OCI-LY3 (cell line): Measurements from ENCODE around the gene OR10A5.
"Not testable (repeated sequence)": the region's sequence is repeated elsewhere in the genome, so short reads cannot be mapped to it uniquely, and the experiment has no call there.

Experiments used
- H2AFZ ChIP-seq: fragments of 200-600, 300-600 bp; shearing (Covaris generic); 2 replicates; pipeline ENCODE4 v1.6.0; 2014; ENCODE audit warnings: antibody characterized with exemption, low read depth, low read length
- H3K27ac ChIP-seq: fragments of 200-600, 300-600 bp; sonication (generic); 2 replicates; pipeline ENCODE4 v1.5.1; 2014; ENCODE audit warnings: mild to moderate bottlenecking, low read length, moderate library complexity, mixed read lengths
- H3K27me3 ChIP-seq: fragments of 200-600, 300-600 bp; sonication (generic); 2 replicates; pipeline ENCODE4 v1.6.1; 2014; ENCODE audit warnings: low read depth, low read length, mixed read lengths
- H3K36me3 ChIP-seq: fragments of 200-600, 300-600 bp; sonication (generic); replicated peaks from 2 replicates; pipeline ENCODE3; 2014; ENCODE audit warnings: low read depth, low read length, mixed read lengths
- H3K4me1 ChIP-seq: fragments of 300-600, 200-600 bp; sonication (generic); 2 replicates; pipeline ENCODE4 v1.6.1; 2014; ENCODE audit warnings: low read length, mixed read lengths
- H3K4me2 ChIP-seq: fragments of 200-600, 300-600 bp; sonication (generic); 2 replicates; pipeline ENCODE4 v1.6.1; 2014; ENCODE audit warnings: low read length, mixed read lengths
- H3K4me3 ChIP-seq: fragments of 300-600, 200-600 bp; sonication (generic); 2 replicates; pipeline ENCODE4 v1.5.1; 2014; ENCODE audit warnings: antibody characterized with exemption, mild to moderate bottlenecking, low read length, moderate library complexity
- H3K79me2 ChIP-seq: fragments of 300-600, 200-600 bp; shearing (Covaris generic); 2 replicates; pipeline ENCODE4 v1.6.1; 2014; ENCODE audit warnings: mild to moderate bottlenecking, low read length, mixed read lengths
- H3K9ac ChIP-seq: fragments of 300-600, 200-600 bp; shearing (Covaris generic); 2 replicates; pipeline ENCODE4 v1.6.0; 2014; ENCODE audit warnings: mild to moderate bottlenecking, low read length, moderate library complexity
- H3K9me3 ChIP-seq: fragments of 200-600, 300-600 bp; shearing (Covaris generic); 2 replicates; pipeline ENCODE4 v1.6.1; 2014; ENCODE audit warnings: low read length, mixed read lengths; ENCODE audit not compliant: insufficient read depth
- H4K20me1 ChIP-seq: fragments of 200-600, 300-600 bp; sonication (generic); 2 replicates; pipeline ENCODE4 v1.6.1; 2016; ENCODE audit warnings: low read length, mixed read lengths; ENCODE audit not compliant: insufficient read depth
- CTCF ChIP-seq: fragments of 200-600, 300-600 bp; sonication (generic); IDR thresholded peaks from 2 replicates; pipeline ENCODE4 v1.5.1; 2014; ENCODE audit warnings: antibody characterized with exemption, low read length, low read depth
- EZH2phosphoT487 ChIP-seq: fragments of 200-600 bp; shearing (Covaris generic); IDR thresholded peaks from 2 replicates; pipeline ENCODE4 v1.6.1; 2018; ENCODE audit warnings: antibody characterized with exemption, mixed run types, low read depth

OR10A5 gene, protein sequence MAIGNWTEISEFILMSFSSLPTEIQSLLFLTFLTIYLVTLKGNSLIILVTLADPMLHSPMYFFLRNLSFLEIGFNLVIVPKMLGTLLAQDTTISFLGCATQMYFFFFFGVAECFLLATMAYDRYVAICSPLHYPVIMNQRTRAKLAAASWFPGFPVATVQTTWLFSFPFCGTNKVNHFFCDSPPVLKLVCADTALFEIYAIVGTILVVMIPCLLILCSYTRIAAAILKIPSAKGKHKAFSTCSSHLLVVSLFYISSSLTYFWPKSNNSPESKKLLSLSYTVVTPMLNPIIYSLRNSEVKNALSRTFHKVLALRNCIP

GRCh38 chr11:6845383-6845782 lies at the start of gene OR10A5:
Gene OR10A5 (plus strand): TSS chr11:6845683. CDS start chr11:6845683, 0 bp downstream.
- Histone ChIP-seq H3K9me3 (no peaks in the 10 kb centered on the region), H3K4me3 (no peak within 1 kb of the TSS), H3K36me3 (no peaks in the 10 kb centered on the region), H3K27ac (no peak within 1 kb of the TSS), H4K20me1 (no peaks in the 10 kb centered on the region), H3K79me2 (no peaks in the 10 kb centered on the region), H2AFZ (no peak within 1 kb of the TSS), H3K4me1 (peaks cover 13% of the 10 kb centered on the region), H3K27me3 (no peaks in the 10 kb centered on the region), H3K4me2 (no peak within 1 kb of the TSS), H3K9ac (no peak within 1 kb of the TSS)
- TF ChIP-seq CTCF (no peak), EZH2phosphoT487 (no peak)

GRCh38 chr11:6799402-6799801 lies 46.1 kb upstream of the OR10A5 start, which contains the start of gene OR6A2:
Gene OR6A2 (minus strand): TSS chr11:6799689. CDS start chr11:6795708, 3,981 bp downstream.
- Histone ChIP-seq H3K9ac (no peak within 1 kb of the TSS), H3K4me2 (no peak within 1 kb of the TSS), H3K79me2 (no peaks in the 10 kb centered on the region), H4K20me1 (no peaks in the 10 kb centered on the region), H3K9me3 (no peaks in the 10 kb centered on the region), H3K27ac (no peak within 1 kb of the TSS), H3K27me3 (no peaks in the 10 kb centered on the region), H2AFZ (no peak within 1 kb of the TSS), H3K36me3 (no peaks in the 10 kb centered on the region), H3K4me3 (no peak within 1 kb of the TSS), H3K4me1 (no peaks in the 10 kb centered on the region)
- TF ChIP-seq EZH2phosphoT487 (no peak), CTCF (no peak)

GRCh38 chr11:6801075-6801474 lies 44.4 kb upstream of the OR10A5 start:
- not testable (repeated sequence) for H2AFZ ChIP-seq, H4K20me1 ChIP-seq, H3K9me3 ChIP-seq, H3K79me2 ChIP-seq, H3K4me3 ChIP-seq, H3K4me2 ChIP-seq, H3K27ac ChIP-seq, H3K27me3 ChIP-seq, H3K9ac ChIP-seq, H3K4me1 ChIP-seq, H3K36me3 ChIP-seq

DNA sequence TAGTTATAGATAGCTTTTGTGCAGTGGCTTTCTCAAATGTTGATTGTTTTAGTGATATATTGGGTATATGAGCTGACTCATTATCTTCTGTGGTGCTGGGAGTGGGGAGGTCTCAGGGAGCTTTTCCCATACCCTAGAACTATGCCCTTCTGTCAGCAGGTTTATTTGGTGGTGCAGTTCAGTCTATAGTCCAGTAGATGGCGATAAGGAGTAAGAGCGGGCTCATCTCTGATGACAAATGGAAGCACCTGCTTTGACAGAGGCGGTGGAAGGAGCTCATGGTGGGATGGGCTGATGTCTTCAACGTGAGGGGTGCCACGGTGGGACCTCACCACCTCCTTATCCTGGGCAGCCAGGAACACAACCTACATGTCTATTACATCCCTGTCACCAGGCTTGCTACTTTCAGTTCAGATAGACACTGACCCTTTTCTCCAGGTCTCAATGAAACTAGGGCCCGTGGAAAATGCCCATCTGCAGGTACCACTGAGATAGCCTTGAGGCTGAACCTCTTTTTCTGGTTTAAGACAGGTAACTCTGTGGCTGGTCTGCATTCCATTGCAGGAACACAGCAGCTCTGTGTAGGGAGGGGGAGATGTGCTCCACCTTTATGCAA lies 33.0 kb upstream of the OR10A5 start:
- peak; percentile 83 for TF ChIP-seq CTCF
- no peak for TF ChIP-seq EZH2phosphoT487

More for the DNA sequence above, 33.0 kb upstream of the OR10A5 start:
- Histone ChIP-seq H3K27me3 (no peaks in the 10 kb centered on the region), H3K9ac (no peak overlapping the region), H3K4me2 (peak overlapping the region; percentile 31), H3K9me3 (no peaks in the 10 kb centered on the region), H3K79me2 (no peaks in the 10 kb centered on the region), H4K20me1 (no peaks in the 10 kb centered on the region), H3K36me3 (no peaks in the 10 kb centered on the region), H2AFZ (no peak overlapping the region), H3K27ac (no peak overlapping the region), H3K4me1 (peaks cover 7% of the 10 kb centered on the region), H3K4me3 (no peak overlapping the region)
